ENCODE data around the gene RIPOR1.
A peak's percentile ranks its signal among the peaks of the same experiment; 100 is the strongest.

RIPOR1 gene

DNA sequence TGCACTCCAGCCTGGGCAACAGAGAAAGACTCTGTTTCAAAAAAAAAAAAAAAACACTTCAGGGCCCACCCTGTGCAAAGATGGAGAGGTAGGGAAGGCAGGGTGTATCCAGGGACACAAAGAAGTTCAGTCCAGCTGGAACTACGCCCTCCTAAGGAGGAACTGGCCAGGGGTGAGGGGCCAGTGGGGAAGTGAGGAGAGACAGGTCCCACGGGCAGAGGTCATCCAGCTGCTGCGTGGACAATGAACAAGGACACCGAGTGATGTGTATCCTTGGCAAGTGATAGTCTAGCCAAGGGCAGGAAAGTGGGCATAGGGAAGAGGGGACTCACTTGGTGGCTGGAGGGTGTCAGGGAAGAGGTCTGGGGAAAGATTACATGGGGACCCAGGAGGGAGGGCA lies 9.4 kb upstream of the RIPOR1 start:
- Histone ChIP-seq H3K4me3 (ENCODE audit: insufficient read length, low read depth) (no peak overlapping the region), H3K36me3 (ENCODE audit: insufficient read depth, insufficient read length, low read length) (no peaks in the 10 kb centered on the region), H3K4me1 (ENCODE audit: insufficient read depth, insufficient read length) (no peaks in the 10 kb centered on the region), H3K27me3 (ENCODE audit: insufficient read depth, insufficient read length) (peaks cover under 1% of the 10 kb centered on the region), H3K9me3 (ENCODE audit: insufficient read depth, low read length) (peaks cover 40% of the 10 kb centered on the region; the same call in 1 of the 2 replicates), H3K9ac (ENCODE audit: insufficient read length, low read depth) (no peak overlapping the region)
- TF ChIP-seq YY1 (IDR thresholded peaks at IDR 0.05; ENCODE audit: insufficient read depth, insufficient read length) (no peak), SUZ12 (IDR thresholded peaks at IDR 0.05; ENCODE audit: extremely low read depth, insufficient read depth, insufficient read length) (no peak), ZNF274 (IDR thresholded peaks at IDR 0.05; ENCODE audit: low read depth, low read length) (no peak)
- DNase-seq (ENCODE audit: low read depth, low spot score) = no peak

DNA sequence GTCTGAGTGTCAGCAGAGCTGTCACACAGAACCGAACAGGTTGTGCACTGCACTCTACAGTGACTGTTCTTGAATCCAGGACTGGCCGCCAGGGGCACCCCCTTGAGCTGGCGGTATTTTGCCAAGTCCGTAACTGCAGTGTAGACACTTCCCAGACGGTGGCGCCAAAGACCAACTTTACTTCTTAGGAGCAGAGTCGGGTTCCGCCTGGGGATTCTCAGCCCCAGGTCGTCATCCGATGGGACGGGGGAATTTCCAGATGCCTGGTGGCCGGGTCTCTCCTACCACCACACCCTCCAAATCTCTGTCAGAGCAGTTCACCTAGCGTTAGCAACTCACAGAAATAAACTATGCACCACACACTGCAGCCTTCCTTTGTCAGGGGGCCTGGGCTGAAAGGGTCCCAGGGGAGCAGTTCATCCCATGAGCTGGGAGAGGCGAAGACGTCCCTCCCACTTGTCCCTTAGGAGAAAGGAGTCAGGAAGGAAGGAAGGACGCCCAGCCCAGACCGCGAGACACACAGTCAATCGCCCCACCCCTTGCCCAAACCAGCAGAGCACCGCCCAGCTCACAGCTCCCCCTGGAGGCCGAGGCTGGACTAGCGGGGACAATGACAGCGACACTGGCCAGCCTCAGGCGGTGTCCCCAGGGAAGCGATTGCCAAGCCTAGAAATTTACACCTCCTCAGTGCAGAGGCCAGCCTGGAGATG lies 7.4 kb upstream of the RIPOR1 start:
- peaks cover 6% of the 10 kb centered on the region for H3K27me3 ChIP-seq (ENCODE audit: insufficient read depth, insufficient read length)

GRCh38 chr16:67525176-67525860 lies 3.3 kb upstream of the RIPOR1 start:
- no peak overlapping the region for H3K9ac ChIP-seq (ENCODE audit: insufficient read length, low read depth)
- H3K36me3 ChIP-seq (ENCODE audit: insufficient read depth, insufficient read length, low read length) = no peaks in the 10 kb centered on the region
- H3K27me3 ChIP-seq (ENCODE audit: insufficient read depth, insufficient read length) = peaks cover 18% of the 10 kb centered on the region
- H3K4me1 ChIP-seq (ENCODE audit: insufficient read depth, insufficient read length) = peaks cover 16% of the 10 kb centered on the region
- TF ChIP-seq YY1 (IDR thresholded peaks at IDR 0.05; ENCODE audit: insufficient read depth, insufficient read length) (no peak), ZNF274 (IDR thresholded peaks at IDR 0.05; ENCODE audit: low read depth, low read length) (no peak), SUZ12 (IDR thresholded peaks at IDR 0.05; ENCODE audit: extremely low read depth, insufficient read depth, insufficient read length) (no peak)
- H3K4me3 ChIP-seq (ENCODE audit: insufficient read length, low read depth) = no peak overlapping the region
- H3K9me3 ChIP-seq (ENCODE audit: insufficient read depth, low read length) = peaks cover 20% of the 10 kb centered on the region; the same call in 1 of the 2 replicates
- no peak for DNase-seq (ENCODE audit: low read depth, low spot score)

More for the DNA sequence above, 7.4 kb upstream of the RIPOR1 start:
- Histone ChIP-seq H3K4me3 (ENCODE audit: insufficient read length, low read depth) (peak overlapping the region; percentile 32), H3K36me3 (ENCODE audit: insufficient read depth, insufficient read length, low read length) (no peaks in the 10 kb centered on the region), H3K9me3 (ENCODE audit: insufficient read depth, low read length) (peaks cover 40% of the 10 kb centered on the region; the same call in 1 of the 2 replicates), H3K4me1 (ENCODE audit: insufficient read depth, insufficient read length) (peaks cover 8% of the 10 kb centered on the region), H3K9ac (ENCODE audit: insufficient read length, low read depth) (peak overlapping the region; percentile 67)
- DNase-seq (ENCODE audit: low read depth, low spot score) = peak; percentile 98
- TF ChIP-seq SUZ12 (IDR thresholded peaks at IDR 0.05; ENCODE audit: extremely low read depth, insufficient read depth, insufficient read length) (no peak), YY1 (IDR thresholded peaks at IDR 0.05; ENCODE audit: insufficient read depth, insufficient read length) (no peak), ZNF274 (IDR thresholded peaks at IDR 0.05; ENCODE audit: low read depth, low read length) (no peak)

DNA sequence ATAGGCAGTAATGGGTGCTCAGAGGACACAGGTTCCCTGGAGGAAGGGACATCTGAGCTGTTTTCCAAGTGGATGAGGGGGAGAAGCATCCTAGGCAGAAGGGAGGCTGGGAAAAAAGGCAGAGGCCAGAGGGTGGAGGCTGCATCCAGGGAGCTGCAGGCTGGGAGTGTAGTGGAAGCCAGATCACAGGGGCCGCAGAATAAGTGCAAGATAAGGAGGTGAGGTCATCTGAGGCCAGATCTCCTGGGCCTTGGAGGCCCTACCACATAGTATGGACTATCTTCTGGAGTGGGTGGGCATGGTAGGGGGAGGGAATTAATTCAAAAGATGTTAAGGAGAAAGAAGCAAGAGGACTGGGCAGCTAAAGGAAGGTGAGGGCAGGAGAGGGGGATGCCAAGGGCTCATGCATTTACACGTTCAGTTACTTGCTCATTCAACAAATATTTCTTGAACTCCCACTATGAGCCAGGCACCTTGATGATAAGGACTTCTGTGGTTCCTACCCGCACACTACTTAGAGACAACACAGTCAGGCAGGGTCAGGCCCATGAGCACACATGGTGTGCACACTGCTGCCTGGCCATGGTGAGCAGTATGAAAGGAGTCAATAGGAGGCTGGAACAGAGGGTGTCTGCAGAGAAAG lies 2.4 kb upstream of the RIPOR1 start:
- H3K4me1 ChIP-seq (ENCODE audit: insufficient read depth, insufficient read length) = peaks cover 22% of the 10 kb centered on the region
- H3K9me3 ChIP-seq (ENCODE audit: insufficient read depth, low read length) = peaks cover 13% of the 10 kb centered on the region; the same call in 1 of the 2 replicates
- no peak overlapping the region for H3K4me3 ChIP-seq (ENCODE audit: insufficient read length, low read depth)
- H3K36me3 ChIP-seq (ENCODE audit: insufficient read depth, insufficient read length, low read length) = peaks cover 7% of the 10 kb centered on the region
- DNase-seq (ENCODE audit: low read depth, low spot score) = no peak
- H3K9ac ChIP-seq (ENCODE audit: insufficient read length, low read depth) = no peak overlapping the region
- H3K27me3 ChIP-seq (ENCODE audit: insufficient read depth, insufficient read length) = peaks cover 28% of the 10 kb centered on the region
- TF ChIP-seq YY1 (IDR thresholded peaks at IDR 0.05; ENCODE audit: insufficient read depth, insufficient read length) = no peak
- TF ChIP-seq SUZ12 (IDR thresholded peaks at IDR 0.05; ENCODE audit: extremely low read depth, insufficient read depth, insufficient read length) = no peak
- no peak for TF ChIP-seq ZNF274 (IDR thresholded peaks at IDR 0.05; ENCODE audit: low read depth, low read length)

DNA sequence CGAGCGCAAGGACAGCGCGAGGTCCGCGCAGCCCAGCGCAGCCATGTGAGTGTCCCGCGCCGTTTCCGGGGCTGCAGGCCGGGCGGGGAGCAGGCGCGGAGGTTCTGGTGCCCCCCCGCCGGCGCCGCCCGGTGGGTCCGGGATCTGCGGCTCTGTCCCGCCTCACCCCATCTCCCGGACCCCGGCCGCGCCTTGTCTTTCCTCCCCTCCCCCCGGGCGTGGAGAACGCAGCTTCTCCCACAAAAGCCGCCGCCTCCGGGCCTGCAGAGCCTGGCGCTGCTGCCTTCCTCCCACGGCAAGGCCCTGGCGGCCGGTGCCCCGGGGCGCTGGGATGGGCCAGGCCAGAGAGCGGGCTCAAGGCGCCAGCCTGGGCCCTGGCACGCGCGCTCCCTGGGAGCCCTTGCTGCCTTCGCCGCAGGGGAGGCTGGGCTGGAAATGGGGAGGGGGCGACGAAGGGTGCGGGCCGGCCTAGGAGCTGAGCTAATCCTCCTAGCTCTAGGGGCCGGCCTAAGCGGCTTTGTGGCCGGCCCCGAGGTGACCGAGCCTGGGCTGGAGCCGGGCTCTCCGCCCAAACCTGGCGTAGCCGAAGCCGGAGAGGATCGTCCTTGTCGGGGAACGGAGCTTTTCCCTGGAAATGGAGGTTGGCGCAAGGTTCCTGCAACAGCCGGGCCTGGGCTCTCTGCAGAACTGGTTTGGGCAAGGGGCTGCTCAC lies 397 bp downstream of the RIPOR1 start:
- peak overlapping the region; percentile 36 for H3K4me3 ChIP-seq (ENCODE audit: insufficient read length, low read depth)
- peaks cover 22% of the 10 kb centered on the region for H3K4me1 ChIP-seq (ENCODE audit: insufficient read depth, insufficient read length)
- peaks cover 37% of the 10 kb centered on the region for H3K27me3 ChIP-seq (ENCODE audit: insufficient read depth, insufficient read length)
- no peaks in the 10 kb centered on the region for H3K9me3 ChIP-seq (ENCODE audit: insufficient read depth, low read length)
- H3K36me3 ChIP-seq (ENCODE audit: insufficient read depth, insufficient read length, low read length) = peaks cover 13% of the 10 kb centered on the region
- DNase-seq (ENCODE audit: low read depth, low spot score) = no peak
- TF ChIP-seq SUZ12 (IDR thresholded peaks at IDR 0.05; ENCODE audit: extremely low read depth, insufficient read depth, insufficient read length) (no peak), YY1 (IDR thresholded peaks at IDR 0.05; ENCODE audit: insufficient read depth, insufficient read length) (no peak), ZNF274 (IDR thresholded peaks at IDR 0.05; ENCODE audit: low read depth, low read length) (no peak)
- H3K9ac ChIP-seq (ENCODE audit: insufficient read length, low read depth) = peak overlapping the region; percentile 81

- H3K9ac ChIP-seq (ENCODE audit: insufficient read length, low read depth) = peak overlapping the region; percentile 81
- H3K4me1 ChIP-seq (ENCODE audit: insufficient read depth, insufficient read length) = peaks cover 22% of the 10 kb centered on the region
- DNase-seq (ENCODE audit: low read depth, low spot score) = no peak
- no peak for TF ChIP-seq ZNF274 (IDR thresholded peaks at IDR 0.05; ENCODE audit: low read depth, low read length)
- H3K9me3 ChIP-seq (ENCODE audit: insufficient read depth, low read length) = no peaks in the 10 kb centered on the region
- H3K4me3 ChIP-seq (ENCODE audit: insufficient read length, low read depth) = peak overlapping the region; percentile 36
- peaks cover 33% of the 10 kb centered on the region for H3K27me3 ChIP-seq (ENCODE audit: insufficient read depth, insufficient read length)
- peaks cover 13% of the 10 kb centered on the region for H3K36me3 ChIP-seq (ENCODE audit: insufficient read depth, insufficient read length, low read length)
Measured at GRCh38 chr16:67529582-67530012, 968 bp downstream of the RIPOR1 start.

Data from NT2/D1 (cell line).